ENCODE results near the gene FOCAD. TPM values are rescaled to one million over a fixed set of nuclear protein-coding genes. Genes with fewer than 3 reads are reported as not detected.

FOCAD gene
- total RNA-seq, 1 donor from 2014 or later = 38.4 TPM

DNA sequence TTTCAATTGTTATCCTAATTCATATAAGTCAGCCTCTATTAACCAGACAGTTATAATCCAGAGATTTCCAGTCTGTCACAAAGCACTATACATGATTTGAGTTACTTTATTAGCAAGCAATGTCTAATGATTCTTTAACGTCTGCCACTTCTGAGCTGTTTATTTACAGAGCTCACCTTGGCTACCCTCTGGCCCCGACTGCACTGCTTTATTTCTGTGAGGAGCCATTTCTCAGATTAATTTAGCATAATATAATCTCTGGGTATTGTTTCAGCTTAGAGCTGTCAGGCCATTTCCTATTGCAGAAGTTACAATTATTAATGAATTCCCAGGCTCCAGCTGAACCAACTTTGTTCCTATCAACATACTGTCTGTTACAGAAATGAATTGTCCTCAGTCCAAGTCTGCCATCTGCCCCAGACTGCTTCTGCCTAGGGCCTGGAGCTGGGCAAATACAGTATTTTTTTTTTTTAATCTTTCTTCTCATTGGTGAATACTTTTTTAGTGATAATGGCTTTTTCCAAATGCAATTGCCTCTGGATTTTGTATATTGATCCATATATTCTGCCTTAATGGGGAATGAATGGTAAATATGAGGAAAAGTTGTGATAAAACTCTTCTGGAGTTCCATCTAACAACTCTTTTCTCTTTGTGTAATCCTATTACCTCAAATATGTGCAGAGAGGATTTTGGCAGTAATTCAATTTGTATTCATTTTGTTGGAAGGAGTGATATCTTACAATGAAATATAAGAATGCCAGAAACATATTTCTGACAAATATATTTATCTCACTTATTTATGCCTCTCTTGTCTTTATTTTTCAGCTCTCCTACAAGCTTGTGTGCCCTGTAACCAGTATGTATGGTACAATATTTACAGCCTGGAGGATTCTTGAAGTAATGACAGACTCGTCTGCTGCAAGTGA is 104.7 kb downstream of the FOCAD start:
- Mint-ChIP-seq H3K27ac (ENCODE audit: unreplicated experiment) (no peak overlapping the region), H3K4me1 (ENCODE audit: unreplicated experiment) (no peaks in the 10 kb centered on the region), H3K27me3 (ENCODE audit: unreplicated experiment) (no peaks in the 10 kb centered on the region), H3K4me3 (ENCODE audit: unreplicated experiment) (no peak overlapping the region), H3K9me3 (ENCODE audit: unreplicated experiment) (no peaks in the 10 kb centered on the region), H3K36me3 (ENCODE audit: unreplicated experiment) (peaks cover 20% of the 10 kb centered on the region)
- DNase-seq (ENCODE audit: extremely low spot score, unreplicated experiment) = no peak
- no peak for TF ChIP-seq CTCF (IDR thresholded peaks at IDR 0.05)

DNA sequence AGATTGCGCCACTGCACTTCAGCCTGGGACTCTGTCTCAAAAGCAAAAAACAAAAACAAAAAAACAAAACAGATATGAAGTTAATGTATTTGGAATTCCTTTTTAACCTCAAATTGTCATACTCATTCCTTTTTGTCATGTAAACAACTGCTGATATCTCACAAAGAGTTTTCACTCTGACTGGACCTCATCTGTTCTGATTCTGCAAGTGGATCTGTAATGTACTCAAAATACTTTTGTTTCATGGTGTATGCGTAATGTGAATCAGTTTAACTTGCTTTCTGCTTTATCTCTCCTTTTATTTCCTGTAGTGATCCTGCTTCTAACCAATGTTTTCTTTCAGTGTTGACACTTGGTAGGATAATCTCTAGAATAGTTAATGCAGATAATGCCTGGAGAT is 106.7 kb downstream of the FOCAD start:
- Mint-ChIP-seq H3K27me3 (ENCODE audit: unreplicated experiment) (no peaks in the 10 kb centered on the region), H3K4me1 (ENCODE audit: unreplicated experiment) (no peaks in the 10 kb centered on the region), H3K4me3 (ENCODE audit: unreplicated experiment) (no peak overlapping the region), H3K27ac (ENCODE audit: unreplicated experiment) (no peak overlapping the region), H3K9me3 (ENCODE audit: unreplicated experiment) (no peaks in the 10 kb centered on the region), H3K36me3 (ENCODE audit: unreplicated experiment) (peaks cover 20% of the 10 kb centered on the region)
- TF ChIP-seq CTCF (IDR thresholded peaks at IDR 0.05) = no peak
- no peak for DNase-seq (ENCODE audit: extremely low spot score, unreplicated experiment)

DNA sequence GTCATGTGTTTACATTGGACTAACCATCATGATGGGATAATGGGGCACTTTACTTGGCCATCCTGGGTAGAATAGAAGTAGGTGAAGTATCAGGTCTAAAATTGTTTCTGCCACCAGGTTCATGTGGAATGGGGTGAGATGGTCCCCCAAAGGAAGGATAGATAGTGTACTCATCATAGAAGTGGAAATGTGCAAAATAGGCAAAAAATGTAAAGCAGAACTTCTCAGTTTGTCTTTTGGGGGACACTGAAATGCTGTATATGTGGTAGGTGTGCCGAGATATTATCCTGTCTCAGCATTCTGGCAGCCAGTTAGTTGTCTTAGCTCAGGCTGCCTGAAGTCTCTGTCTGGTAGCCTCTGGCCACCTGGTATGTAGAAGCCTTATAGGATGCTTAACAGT is 107.6 kb downstream of the FOCAD start:
- Mint-ChIP-seq H3K4me3 (ENCODE audit: unreplicated experiment) (no peak overlapping the region), H3K27ac (ENCODE audit: unreplicated experiment) (no peak overlapping the region), H3K36me3 (ENCODE audit: unreplicated experiment) (peaks cover 20% of the 10 kb centered on the region), H3K4me1 (ENCODE audit: unreplicated experiment) (no peaks in the 10 kb centered on the region), H3K27me3 (ENCODE audit: unreplicated experiment) (no peaks in the 10 kb centered on the region), H3K9me3 (ENCODE audit: unreplicated experiment) (no peaks in the 10 kb centered on the region)
- no peak for TF ChIP-seq CTCF (IDR thresholded peaks at IDR 0.05)
- DNase-seq (ENCODE audit: extremely low spot score, unreplicated experiment) = no peak

GRCh38 chr9:20804489-20805250 is 120.6 kb downstream of the FOCAD start:
- H3K4me3 Mint-ChIP-seq (ENCODE audit: unreplicated experiment) = no peak overlapping the region
- H3K4me1 Mint-ChIP-seq (ENCODE audit: unreplicated experiment) = no peaks in the 10 kb centered on the region
- no peak overlapping the region for H3K27ac Mint-ChIP-seq (ENCODE audit: unreplicated experiment)
- no peaks in the 10 kb centered on the region for H3K27me3 Mint-ChIP-seq (ENCODE audit: unreplicated experiment)
- peaks cover 2% of the 10 kb centered on the region for H3K36me3 Mint-ChIP-seq (ENCODE audit: unreplicated experiment)
- DNase-seq (ENCODE audit: extremely low spot score, unreplicated experiment) = no peak
- H3K9me3 Mint-ChIP-seq (ENCODE audit: unreplicated experiment) = no peaks in the 10 kb centered on the region
- TF ChIP-seq CTCF (IDR thresholded peaks at IDR 0.05) = no peak

- no peak for TF ChIP-seq CTCF (IDR thresholded peaks at IDR 0.05)
- DNase-seq (ENCODE audit: extremely low spot score, unreplicated experiment) = no peak
- Mint-ChIP-seq H3K27me3 (ENCODE audit: unreplicated experiment) (no peaks in the 10 kb centered on the region), H3K27ac (ENCODE audit: unreplicated experiment) (no peak overlapping the region), H3K4me1 (ENCODE audit: unreplicated experiment) (no peaks in the 10 kb centered on the region), H3K36me3 (ENCODE audit: unreplicated experiment) (no peaks in the 10 kb centered on the region), H3K4me3 (ENCODE audit: unreplicated experiment) (no peak overlapping the region), H3K9me3 (ENCODE audit: unreplicated experiment) (no peaks in the 10 kb centered on the region)
These were observed 121.7 kb downstream of the FOCAD start for GRCh38 chr9:20805766-20806165.

Data from osteocyte (in vitro differentiated cells).